Measurements from ENCODE around the gene FEZ2.

Gene FEZ2

DNA sequence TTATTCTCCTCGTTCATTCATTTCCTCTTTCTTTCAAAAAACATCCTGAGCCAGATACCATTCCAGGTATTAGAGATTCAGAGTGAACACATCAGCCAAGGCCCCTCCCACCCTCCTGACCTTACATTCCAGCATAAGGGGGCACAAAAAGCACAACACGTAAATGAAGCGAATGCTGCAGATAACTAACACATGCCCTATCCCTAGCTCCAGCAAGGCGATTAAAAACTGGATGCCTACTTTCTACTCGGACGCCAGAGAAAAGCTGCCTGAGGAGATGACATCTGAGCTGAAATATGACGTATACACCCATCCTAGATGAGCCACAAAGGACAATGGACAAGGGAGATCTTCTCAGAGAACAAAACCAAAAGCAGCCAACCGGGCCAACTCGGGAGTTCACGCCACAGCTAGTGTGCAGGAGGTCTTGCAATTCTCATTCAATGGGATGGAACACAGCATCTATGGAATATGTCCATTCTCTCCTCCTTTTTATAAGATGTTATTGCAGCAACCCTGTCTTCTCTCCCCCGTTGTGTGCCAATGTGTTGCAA is 33.5 kb downstream of the FEZ2 start:
- Histone ChIP-seq H3K4me1 (ENCODE audit: control insufficient read depth, insufficient read depth, low read length, poor library complexity, severe bottlenecking) (no peaks in the 10 kb centered on the region), H3K4me3 (ENCODE audit: insufficient read depth, low read depth, low read length, poor library complexity, severe bottlenecking) (no peak overlapping the region), H3K27me3 (replicated peaks; ENCODE audit: control insufficient read depth, insufficient read depth, low read length, poor library complexity, severe bottlenecking) (no peaks in the 10 kb centered on the region), H3K36me3 (ENCODE audit: control insufficient read depth, insufficient read depth, low read length) (peaks cover 8% of the 10 kb centered on the region), H3K9me3 (ENCODE audit: control insufficient read depth, low read length) (no peaks in the 10 kb centered on the region), H3K27ac (ENCODE audit: insufficient read depth, low read length, poor library complexity, severe bottlenecking) (no peak overlapping the region)
- DNase-seq, result no peak

DNA sequence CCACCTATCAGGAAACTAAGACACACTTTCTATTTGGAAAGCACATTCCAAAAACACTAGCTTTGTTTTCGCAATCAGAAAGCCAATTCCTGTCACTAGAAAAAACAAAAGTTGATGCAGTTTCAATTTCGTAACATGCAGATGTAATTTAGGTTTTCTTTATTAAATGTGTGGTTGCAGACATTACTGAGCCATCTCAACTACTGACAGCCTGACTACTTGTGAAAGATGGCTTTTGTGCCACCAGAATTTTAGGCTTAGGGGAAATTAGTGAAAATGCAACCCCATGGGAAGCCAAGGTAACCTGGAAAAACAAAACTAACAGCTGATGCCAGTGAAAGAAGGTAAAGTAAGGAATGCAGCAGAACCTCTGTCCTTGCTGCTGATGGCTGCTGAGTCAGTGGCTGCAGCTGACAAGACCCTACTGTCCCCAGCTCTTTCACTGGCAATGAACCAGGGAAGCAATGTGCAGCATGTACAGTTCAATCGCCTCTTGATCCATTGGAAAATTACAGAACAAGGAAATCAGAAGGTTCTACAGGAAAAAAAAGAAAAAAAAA is 34.9 kb downstream of the FEZ2 start:
- Histone ChIP-seq H3K36me3 (ENCODE audit: control insufficient read depth, insufficient read depth, low read length) (peaks cover 3% of the 10 kb centered on the region), H3K4me3 (ENCODE audit: insufficient read depth, low read depth, low read length, poor library complexity, severe bottlenecking) (no peak overlapping the region), H3K4me1 (ENCODE audit: control insufficient read depth, insufficient read depth, low read length, poor library complexity, severe bottlenecking) (no peaks in the 10 kb centered on the region), H3K27ac (ENCODE audit: insufficient read depth, low read length, poor library complexity, severe bottlenecking) (no peak overlapping the region), H3K27me3 (replicated peaks; ENCODE audit: control insufficient read depth, insufficient read depth, low read length, poor library complexity, severe bottlenecking) (no peaks in the 10 kb centered on the region), H3K9me3 (ENCODE audit: control insufficient read depth, low read length) (no peaks in the 10 kb centered on the region)
- DNase-seq, result no peak

DNA sequence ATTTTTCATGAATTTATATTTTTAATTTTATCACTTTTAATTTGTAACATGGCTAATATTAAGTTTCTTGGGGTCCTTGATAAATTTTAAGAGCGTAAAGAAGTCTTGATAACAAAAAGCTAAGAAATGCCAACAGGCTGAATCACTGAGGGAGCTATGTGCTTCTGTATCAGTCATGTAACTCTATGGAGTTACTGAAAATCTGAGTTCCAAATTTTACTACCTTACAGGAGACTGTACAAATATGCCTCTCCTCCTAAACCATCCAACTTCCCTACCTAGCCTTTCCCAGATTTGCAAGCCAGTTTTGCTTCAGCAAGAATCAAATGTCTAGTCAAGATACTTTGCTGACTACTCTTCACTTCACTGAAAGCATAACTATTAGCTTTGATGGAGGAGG is 35.7 kb downstream of the FEZ2 start:
- Histone ChIP-seq H3K27ac (ENCODE audit: insufficient read depth, low read length, poor library complexity, severe bottlenecking) (no peak overlapping the region), H3K27me3 (replicated peaks; ENCODE audit: control insufficient read depth, insufficient read depth, low read length, poor library complexity, severe bottlenecking) (no peaks in the 10 kb centered on the region), H3K4me1 (ENCODE audit: control insufficient read depth, insufficient read depth, low read length, poor library complexity, severe bottlenecking) (no peaks in the 10 kb centered on the region), H3K4me3 (ENCODE audit: insufficient read depth, low read depth, low read length, poor library complexity, severe bottlenecking) (no peak overlapping the region), H3K9me3 (ENCODE audit: control insufficient read depth, low read length) (no peaks in the 10 kb centered on the region), H3K36me3 (ENCODE audit: control insufficient read depth, insufficient read depth, low read length) (peaks cover 3% of the 10 kb centered on the region)
- DNase-seq, result no peak

DNA sequence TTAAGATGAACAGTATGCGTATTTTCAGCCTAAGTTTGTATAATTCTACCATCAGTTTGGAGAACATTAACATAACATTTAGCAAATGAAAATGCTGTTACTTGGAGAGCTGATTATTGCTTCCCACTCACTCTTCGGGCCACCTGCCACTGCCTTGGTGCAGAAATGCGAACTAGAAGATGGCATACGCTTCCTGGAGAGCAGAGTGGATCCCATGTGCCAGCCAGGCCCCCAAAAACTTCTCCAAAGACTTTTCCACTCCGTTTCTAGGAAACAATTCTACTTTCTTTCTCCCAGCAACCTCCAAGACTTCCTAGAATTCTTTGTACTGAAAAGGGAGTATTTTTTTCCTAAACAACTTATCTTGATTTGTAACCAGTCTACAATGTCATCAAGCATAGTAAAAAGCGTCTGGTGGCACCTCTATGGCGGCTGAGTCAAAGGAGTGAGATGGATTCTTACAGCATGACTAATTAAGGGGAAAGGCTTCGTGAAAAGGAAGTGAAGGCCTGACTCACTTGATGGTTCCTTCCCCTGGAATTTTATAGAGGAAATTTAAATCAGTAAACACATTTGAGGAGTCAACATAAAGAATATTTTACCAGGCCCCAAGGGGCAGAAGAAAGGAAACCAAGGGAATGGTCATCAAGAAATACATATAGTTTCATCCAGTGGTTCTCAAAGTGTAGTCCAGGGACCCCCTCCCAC is 36.6 kb downstream of the FEZ2 start:
- DNase-seq, result no peak
- Histone ChIP-seq H3K27ac (ENCODE audit: insufficient read depth, low read length, poor library complexity, severe bottlenecking) (no peak overlapping the region), H3K36me3 (ENCODE audit: control insufficient read depth, insufficient read depth, low read length) (no peaks in the 10 kb centered on the region), H3K4me3 (ENCODE audit: insufficient read depth, low read depth, low read length, poor library complexity, severe bottlenecking) (no peak overlapping the region), H3K27me3 (replicated peaks; ENCODE audit: control insufficient read depth, insufficient read depth, low read length, poor library complexity, severe bottlenecking) (no peaks in the 10 kb centered on the region), H3K4me1 (ENCODE audit: control insufficient read depth, insufficient read depth, low read length, poor library complexity, severe bottlenecking) (no peaks in the 10 kb centered on the region), H3K9me3 (ENCODE audit: control insufficient read depth, low read length) (no peaks in the 10 kb centered on the region)

DNA sequence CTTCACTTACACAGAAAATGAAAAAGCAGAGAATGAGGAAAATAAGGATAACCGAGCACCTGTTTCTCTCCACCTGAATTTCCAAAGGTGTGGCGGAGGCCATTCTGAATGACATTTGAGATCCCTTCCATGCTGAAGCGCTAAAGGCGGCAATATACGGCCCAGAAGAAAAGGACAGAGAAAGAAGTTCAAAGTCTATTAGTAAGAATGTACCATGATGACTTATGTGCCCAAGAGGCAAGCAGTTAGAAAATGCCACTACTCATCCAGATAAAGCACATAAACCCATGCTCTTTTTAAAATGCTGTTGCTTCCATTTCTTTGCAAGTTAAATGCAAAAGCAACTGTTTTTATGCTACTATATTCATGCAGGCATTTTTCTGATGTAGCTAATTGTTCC is 37.2 kb downstream of the FEZ2 start:
- Histone ChIP-seq H3K27me3 (replicated peaks; ENCODE audit: control insufficient read depth, insufficient read depth, low read length, poor library complexity, severe bottlenecking) (no peaks in the 10 kb centered on the region), H3K4me3 (ENCODE audit: insufficient read depth, low read depth, low read length, poor library complexity, severe bottlenecking) (no peak overlapping the region), H3K36me3 (ENCODE audit: control insufficient read depth, insufficient read depth, low read length) (no peaks in the 10 kb centered on the region), H3K9me3 (ENCODE audit: control insufficient read depth, low read length) (no peaks in the 10 kb centered on the region), H3K4me1 (ENCODE audit: control insufficient read depth, insufficient read depth, low read length, poor library complexity, severe bottlenecking) (no peaks in the 10 kb centered on the region), H3K27ac (ENCODE audit: insufficient read depth, low read length, poor library complexity, severe bottlenecking) (no peak overlapping the region)
- no peak for DNase-seq

DNA sequence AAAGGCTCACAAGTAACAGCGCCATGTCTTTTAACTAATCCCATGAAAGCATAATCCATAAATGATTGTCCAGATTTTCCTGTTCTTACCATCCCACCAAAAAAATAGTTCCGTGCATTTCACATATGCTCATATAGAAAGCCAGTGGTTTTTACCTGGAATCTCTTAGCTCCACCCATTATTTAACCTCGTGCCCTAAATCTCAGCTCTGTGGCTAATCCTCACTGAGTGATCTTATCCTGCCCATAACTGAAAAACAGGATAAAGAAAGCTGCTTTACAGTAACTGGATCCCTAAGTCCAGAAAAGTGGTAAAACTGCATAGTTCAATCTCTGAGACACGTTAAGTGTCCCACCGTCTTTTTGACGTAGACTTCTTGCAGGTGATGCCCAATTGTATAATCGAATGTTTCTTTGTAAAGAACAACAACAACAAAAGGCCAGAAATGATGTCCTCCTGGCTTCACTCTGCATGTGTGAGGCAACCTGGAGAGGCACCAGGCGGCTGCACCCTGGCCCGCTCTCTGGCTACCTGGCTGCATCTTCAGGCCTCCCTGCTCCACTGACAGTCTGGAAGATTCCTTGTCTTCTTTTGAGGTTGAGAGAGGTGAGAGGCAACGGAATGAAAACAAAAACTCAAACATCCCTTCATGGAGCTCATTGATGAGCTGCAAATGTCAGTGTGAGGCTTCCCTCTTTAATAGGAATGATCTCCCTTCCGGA is 38.6 kb downstream of the FEZ2 start:
- DNase-seq, result no peak
- Histone ChIP-seq H3K4me1 (ENCODE audit: control insufficient read depth, insufficient read depth, low read length, poor library complexity, severe bottlenecking) (no peaks in the 10 kb centered on the region), H3K27ac (ENCODE audit: insufficient read depth, low read length, poor library complexity, severe bottlenecking) (no peak overlapping the region), H3K4me3 (ENCODE audit: insufficient read depth, low read depth, low read length, poor library complexity, severe bottlenecking) (no peak overlapping the region), H3K36me3 (ENCODE audit: control insufficient read depth, insufficient read depth, low read length) (peaks cover 9% of the 10 kb centered on the region), H3K27me3 (replicated peaks; ENCODE audit: control insufficient read depth, insufficient read depth, low read length, poor library complexity, severe bottlenecking) (no peaks in the 10 kb centered on the region), H3K9me3 (ENCODE audit: control insufficient read depth, low read length) (no peaks in the 10 kb centered on the region)

DNA sequence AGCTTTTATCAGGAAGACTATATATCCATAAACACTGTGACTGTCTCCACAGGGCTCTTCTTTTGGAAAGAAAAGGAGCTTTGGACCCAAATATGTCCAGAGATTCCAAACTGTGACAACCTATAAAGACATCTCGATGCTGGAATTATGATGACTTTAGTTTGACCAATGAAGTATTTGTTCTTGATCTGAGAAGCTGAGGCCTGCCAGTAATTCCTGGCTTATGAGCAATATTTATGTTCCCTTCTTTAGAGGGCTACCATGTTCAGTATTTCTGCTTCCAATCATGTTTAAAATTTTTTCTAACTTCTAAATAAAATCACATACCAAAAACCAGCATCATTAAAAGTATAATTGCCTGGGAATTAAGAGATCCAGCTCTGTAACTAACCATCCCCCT is 41.1 kb downstream of the FEZ2 start:
- no peak for DNase-seq
- H3K36me3 ChIP-seq (ENCODE audit: control insufficient read depth, insufficient read depth, low read length), result peaks cover 16% of the 10 kb centered on the region
- no peak overlapping the region for H3K27ac ChIP-seq (ENCODE audit: insufficient read depth, low read length, poor library complexity, severe bottlenecking)
- no peaks in the 10 kb centered on the region for H3K9me3 ChIP-seq (ENCODE audit: control insufficient read depth, low read length)
- no peaks in the 10 kb centered on the region for H3K27me3 ChIP-seq (replicated peaks; ENCODE audit: control insufficient read depth, insufficient read depth, low read length, poor library complexity, severe bottlenecking)
- H3K4me1 ChIP-seq (ENCODE audit: control insufficient read depth, insufficient read depth, low read length, poor library complexity, severe bottlenecking), result no peaks in the 10 kb centered on the region
- H3K4me3 ChIP-seq (ENCODE audit: insufficient read depth, low read depth, low read length, poor library complexity, severe bottlenecking), result no peak overlapping the region

DNA sequence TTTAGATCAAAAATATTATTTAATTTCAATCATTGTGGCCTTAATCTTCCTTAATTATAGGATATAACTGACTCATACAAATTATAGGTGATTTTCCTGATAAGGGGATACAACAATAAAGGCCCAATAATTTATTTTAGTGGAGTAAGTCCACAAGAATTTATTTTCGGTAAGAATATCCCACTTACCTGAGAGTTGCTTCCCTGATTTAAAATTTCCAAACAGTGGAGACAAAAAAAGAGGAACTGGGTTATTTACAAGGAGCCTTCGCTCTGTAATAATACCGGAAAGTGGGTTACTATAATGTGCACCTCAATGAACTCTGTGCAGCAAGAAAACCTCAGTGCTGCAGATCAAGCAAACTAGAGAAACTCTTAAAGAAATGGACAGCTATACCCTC is 42.2 kb downstream of the FEZ2 start:
- no peak for DNase-seq
- Histone ChIP-seq H3K27ac (ENCODE audit: insufficient read depth, low read length, poor library complexity, severe bottlenecking) (no peak overlapping the region), H3K36me3 (ENCODE audit: control insufficient read depth, insufficient read depth, low read length) (peaks cover 20% of the 10 kb centered on the region), H3K9me3 (ENCODE audit: control insufficient read depth, low read length) (no peaks in the 10 kb centered on the region), H3K4me1 (ENCODE audit: control insufficient read depth, insufficient read depth, low read length, poor library complexity, severe bottlenecking) (no peaks in the 10 kb centered on the region), H3K4me3 (ENCODE audit: insufficient read depth, low read depth, low read length, poor library complexity, severe bottlenecking) (no peak overlapping the region), H3K27me3 (replicated peaks; ENCODE audit: control insufficient read depth, insufficient read depth, low read length, poor library complexity, severe bottlenecking) (no peaks in the 10 kb centered on the region)

DNA sequence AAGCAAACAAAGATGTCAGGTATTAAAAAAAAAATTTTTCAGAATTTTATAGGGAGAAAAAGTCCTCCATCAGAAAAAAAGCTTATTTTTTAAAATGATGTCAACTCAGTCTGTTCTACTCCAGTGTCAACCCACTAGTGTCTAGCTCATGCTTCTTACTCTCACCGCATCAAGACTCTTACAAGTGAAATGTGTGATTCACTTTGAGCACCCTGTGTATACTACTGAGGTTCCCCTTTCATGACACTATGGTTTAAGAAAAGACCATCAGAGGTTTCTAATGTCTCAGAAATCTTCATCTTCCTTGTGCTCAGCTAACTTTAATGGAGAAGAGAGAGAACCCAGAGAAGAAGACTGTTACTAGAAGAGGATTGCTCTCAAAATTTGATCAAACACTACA is 43.4 kb downstream of the FEZ2 start:
- Histone ChIP-seq H3K27me3 (replicated peaks; ENCODE audit: control insufficient read depth, insufficient read depth, low read length, poor library complexity, severe bottlenecking) (no peaks in the 10 kb centered on the region), H3K27ac (ENCODE audit: insufficient read depth, low read length, poor library complexity, severe bottlenecking) (no peak overlapping the region), H3K9me3 (ENCODE audit: control insufficient read depth, low read length) (no peaks in the 10 kb centered on the region), H3K4me1 (ENCODE audit: control insufficient read depth, insufficient read depth, low read length, poor library complexity, severe bottlenecking) (no peaks in the 10 kb centered on the region), H3K36me3 (ENCODE audit: control insufficient read depth, insufficient read depth, low read length) (peaks cover 20% of the 10 kb centered on the region), H3K4me3 (ENCODE audit: insufficient read depth, low read depth, low read length, poor library complexity, severe bottlenecking) (no peak overlapping the region)
- DNase-seq, result no peak

DNA sequence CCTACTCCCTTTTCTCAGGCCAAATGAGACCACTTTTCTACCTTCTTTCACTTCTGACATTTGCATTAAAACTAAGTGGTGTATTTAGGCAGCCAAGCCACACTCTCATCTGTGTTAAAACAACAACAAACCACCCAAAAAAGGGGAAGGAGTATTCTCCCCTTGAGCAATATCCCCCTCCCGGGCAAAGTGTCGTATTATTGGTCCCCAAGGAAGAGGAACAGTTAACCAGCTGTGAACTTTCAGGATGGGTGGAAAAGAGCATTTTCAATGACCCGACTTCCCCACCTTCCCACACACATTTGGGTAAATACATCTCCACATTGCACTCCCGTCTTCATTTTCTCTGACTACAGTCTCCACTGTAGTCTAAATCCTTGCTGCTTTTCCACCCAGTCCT is 44.3 kb downstream of the FEZ2 start:
- no peak for DNase-seq
- H3K4me3 ChIP-seq (ENCODE audit: insufficient read depth, low read depth, low read length, poor library complexity, severe bottlenecking), result no peak overlapping the region
- H3K9me3 ChIP-seq (ENCODE audit: control insufficient read depth, low read length), result no peaks in the 10 kb centered on the region
- H3K27me3 ChIP-seq (replicated peaks; ENCODE audit: control insufficient read depth, insufficient read depth, low read length, poor library complexity, severe bottlenecking), result no peaks in the 10 kb centered on the region
- no peak overlapping the region for H3K27ac ChIP-seq (ENCODE audit: insufficient read depth, low read length, poor library complexity, severe bottlenecking)
- H3K36me3 ChIP-seq (ENCODE audit: control insufficient read depth, insufficient read depth, low read length), result peaks cover 23% of the 10 kb centered on the region
- no peaks in the 10 kb centered on the region for H3K4me1 ChIP-seq (ENCODE audit: control insufficient read depth, insufficient read depth, low read length, poor library complexity, severe bottlenecking)
